DND-41 (cell line): Measurements from ENCODE around the gene KRTAP4-12.

Experiments
- CTCF ChIP-seq: IDR thresholded peaks from 2 replicates; pipeline ENCODE4 v1.5.1; 2012; ENCODE audit warnings: borderline replicate concordance, low read length, moderate library complexity, mild to moderate bottlenecking; ENCODE audit not compliant: poor library complexity, severe bottlenecking; ENCODE audit errors: extremely low read depth
- EZH2 ChIP-seq: IDR thresholded peaks from 3 replicates; pipeline ENCODE4 v1.6.1; 2012; ENCODE audit warnings: borderline replicate concordance, low read depth, mild to moderate bottlenecking, moderate library complexity, low read length, inconsistent platforms; ENCODE audit not compliant: severe bottlenecking

DNA sequence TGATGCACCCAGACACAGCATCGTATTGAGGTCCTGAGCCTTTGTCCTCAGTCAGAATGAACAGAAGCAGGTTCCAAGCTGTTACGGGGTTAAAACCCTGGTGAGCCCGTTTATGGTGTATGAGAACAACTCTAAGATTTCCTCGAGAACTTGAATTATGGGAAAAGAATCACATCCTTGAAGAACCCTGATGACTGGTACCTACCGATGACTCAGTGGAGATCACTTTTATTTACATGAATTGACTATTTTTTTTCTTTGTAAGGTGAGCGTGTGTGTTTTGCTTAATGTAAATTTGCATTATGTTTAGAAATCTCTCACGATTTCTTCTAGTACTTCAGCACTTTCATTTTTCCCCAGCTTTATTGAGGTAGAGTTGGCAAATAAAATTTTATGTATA is 39.8 kb upstream of the KRTAP4-12 start:
- TF ChIP-seq CTCF: no peak
- no peak for TF ChIP-seq EZH2
